SU-DHL-6 (cell line): ENCODE data around the gene P2RY6.

Experiments used
- H2AFZ ChIP-seq: fragments of 200-600 bp; sonication (generic); 2 replicates; pipeline ENCODE4 v1.6.1; 2014; ENCODE audit warnings: low read depth, mild to moderate bottlenecking, moderate library complexity, mixed read lengths, antibody characterized with exemption, low read length; ENCODE audit not compliant: severe bottlenecking
- H3F3A ChIP-seq: fragments of 200-600 bp; shearing (Covaris generic); 2 replicates; pipeline ENCODE4 v1.6.0; 2016; ENCODE audit warnings: antibody characterized with exemption, mild to moderate bottlenecking; ENCODE audit not compliant: insufficient read depth
- H3K27ac ChIP-seq: fragments of 200-600 bp; sonication (generic); 2 replicates; pipeline ENCODE4 v1.5.1; 2016; ENCODE audit warnings: low read depth, mild to moderate bottlenecking, low read length, moderate library complexity, mixed read lengths
- H3K27me3 ChIP-seq: fragments of 200-600 bp; sonication (generic), shearing (Covaris generic); 2 replicates; pipeline ENCODE4 v1.6.0; 2014; ENCODE audit warnings: mild to moderate bottlenecking, low read length
- H3K36me3 ChIP-seq: fragments of 200-600 bp; sonication (generic); 2 replicates; pipeline ENCODE4 v1.6.1; 2014; ENCODE audit warnings: mild to moderate bottlenecking, low read length, mixed read lengths
- H3K4me2 ChIP-seq: fragments of 300-600, 200-600 bp; shearing (Covaris generic), sonication (generic); 2 replicates; pipeline ENCODE4 v1.6.0; 2014; ENCODE audit warnings: low read length, low read depth, mild to moderate bottlenecking; ENCODE audit not compliant: poor library complexity, severe bottlenecking
- H3K4me3 ChIP-seq: fragments of 200-600 bp; sonication (generic); 2 replicates; pipeline ENCODE4 v1.5.1; 2014; ENCODE audit warnings: antibody characterized with exemption, low read length, mild to moderate bottlenecking, mixed read lengths; ENCODE audit not compliant: insufficient read depth, poor library complexity, severe bottlenecking
- H3K79me2 ChIP-seq: fragments of 200-600 bp; sonication (generic); 2 replicates; pipeline ENCODE4 v1.6.1; 2014; ENCODE audit warnings: mild to moderate bottlenecking, low read length, moderate library complexity; ENCODE audit not compliant: insufficient read depth
- H3K9ac ChIP-seq: fragments of 200-600 bp; sonication (generic); 2 replicates; pipeline ENCODE4 v1.7.0; 2014; ENCODE audit warnings: mild to moderate bottlenecking, low read length
- H3K9me2 ChIP-seq: fragments of 200-600 bp; sonication (generic); replicated peaks from 2 replicates; pipeline ENCODE4 v1.6.1; 2014; ENCODE audit warnings: low read length; ENCODE audit not compliant: insufficient read depth
- H3K9me3 ChIP-seq: fragments of 200-600 bp; sonication (generic); 2 replicates; pipeline ENCODE4 v1.6.1; 2014; ENCODE audit warnings: low read length, mixed read lengths; ENCODE audit not compliant: insufficient read depth
- H4K20me1 ChIP-seq: fragments of 200-600 bp; sonication (generic); 2 replicates; pipeline ENCODE4 v1.6.1; 2014; ENCODE audit warnings: low read depth, mild to moderate bottlenecking, antibody characterized with exemption, low read length, moderate library complexity, mixed read lengths
- CTCF ChIP-seq: fragments of 200-600 bp; sonication (generic); IDR thresholded peaks from one replicate; pipeline ENCODE4 v1.5.1; 2017; ENCODE audit warnings: antibody characterized with exemption, mild to moderate bottlenecking, low read length, moderate library complexity; ENCODE audit not compliant: insufficient read depth, poor library complexity, severe bottlenecking
- EZH2phosphoT487 ChIP-seq: fragments of 200-600 bp; sonication (generic), shearing (Covaris generic); conservative IDR thresholded peaks from 2 replicates; pipeline ENCODE4 v1.6.1; 2018; ENCODE audit warnings: mild to moderate bottlenecking, antibody characterized with exemption, low read length, moderate library complexity, mixed read lengths

The P2RY6 gene

GRCh38 chr11:73228268-73229134 lies 43.6 kb upstream of the P2RY6 start:
- Histone ChIP-seq H3K4me2 (no peak overlapping the region), H4K20me1 (no peaks in the 10 kb centered on the region), H3K9me2 (no peaks in the 10 kb centered on the region), H2AFZ (no peak overlapping the region), H3K9ac (no peak overlapping the region), H3K9me3 (no peaks in the 10 kb centered on the region), H3K79me2 (no peaks in the 10 kb centered on the region), H3K27ac (no peak overlapping the region), H3K4me3 (no peak overlapping the region), H3K36me3 (no peaks in the 10 kb centered on the region), H3K27me3 (no peaks in the 10 kb centered on the region), H3F3A (no peaks in the 10 kb centered on the region)
- TF ChIP-seq EZH2phosphoT487 = no peak
- no peak for TF ChIP-seq CTCF

- Histone ChIP-seq H3K9me3 (no peaks in the 10 kb centered on the region), H3K27ac (no peak overlapping the region), H3K4me3 (no peak overlapping the region), H4K20me1 (no peaks in the 10 kb centered on the region), H3K4me2 (no peak overlapping the region), H3K79me2 (no peaks in the 10 kb centered on the region), H2AFZ (no peak overlapping the region), H3K36me3 (no peaks in the 10 kb centered on the region), H3K27me3 (no peaks in the 10 kb centered on the region), H3K9ac (no peak overlapping the region), H3F3A (no peaks in the 10 kb centered on the region), H3K9me2 (no peaks in the 10 kb centered on the region)
- TF ChIP-seq EZH2phosphoT487 (no peak), CTCF (no peak)
These were observed 42.7 kb upstream of the P2RY6 start for GRCh38 chr11:73229321-73229895.

GRCh38 chr11:73229896-73230875 lies 42.0 kb upstream of the P2RY6 start:
- H3K36me3 ChIP-seq = no peaks in the 10 kb centered on the region
- H3K79me2 ChIP-seq = no peaks in the 10 kb centered on the region
- no peak overlapping the region for H3K9ac ChIP-seq
- no peak overlapping the region for H3K4me2 ChIP-seq
- no peak overlapping the region for H3K4me3 ChIP-seq
- no peak overlapping the region for H2AFZ ChIP-seq
- H4K20me1 ChIP-seq = no peaks in the 10 kb centered on the region
- no peaks in the 10 kb centered on the region for H3K27me3 ChIP-seq
- H3K9me2 ChIP-seq = no peaks in the 10 kb centered on the region
- no peaks in the 10 kb centered on the region for H3F3A ChIP-seq
- H3K9me3 ChIP-seq = no peaks in the 10 kb centered on the region
- TF ChIP-seq CTCF = no peak
- no peak for TF ChIP-seq EZH2phosphoT487
- H3K27ac ChIP-seq = no peak overlapping the region
